Left cardiac atrium (tissue), 4 donors: ENCODE data around the gene EP400. TPM values are rescaled to one million over a fixed set of nuclear protein-coding genes. Genes with fewer than 3 reads are reported as not detected.
A peak's percentile ranks its signal among the peaks of the same experiment; 100 is the strongest.
"Not testable (repeated sequence)": the region's sequence is repeated elsewhere in the genome, so short reads cannot be mapped to it uniquely, and the experiment has no call there.

Experiments
- ATAC-seq, 2 donors: fragments of 200-7000 bp; cut with Tn5 transposase; one replicate each; pipeline ENCODE4 v1.9.1; 2020; ENCODE audit warnings: mild to moderate bottlenecking in 2 of 2, moderate library complexity in 2 of 2
- DNase-seq: peaks from one replicate; pipeline ENCODE4 v3.0.0-alpha.2; 2020
- intact Hi-C, 2 donors: fragments of 100-400 bp; cut with DNase I; formaldehyde crosslinking; loops; one replicate each; pipeline versions ENCODE4 v1.14.1 to v1.15.1; 2022 to 2023
- total RNA-seq, 2 donors: library from RNA; stranded (reverse); fragmentation: NEBNext Ultra II Directional; extraction: Animal tissue kit (Norgen Biotek cat#: 25700); gene quantifications; one replicate each; pipeline ENCODE4 v1.2.1, GENCODE V29; 2021
- donor health status: DM: no; HTN: yes; CAD: no.
- donor health status: DM: no; HTN: yes; CAD: no; lungs with severe emphysema.
- donor health status: DM: yes; HTN: yes; CAD: no.
- donor health status: Dilated cardiomyopathy.

EP400 gene
- total RNA-seq, 2 donors from 2014 or later, result 15.7 to 21.1 TPM

- DNase-seq (peak; percentile 91), ATAC-seq (peak; percentile 96 to 97)
- intact Hi-C loops, result no loop called here
Measured at GRCh38 chr12:132083941-132084620, 134.3 kb downstream of the EP400 start.

DNA sequence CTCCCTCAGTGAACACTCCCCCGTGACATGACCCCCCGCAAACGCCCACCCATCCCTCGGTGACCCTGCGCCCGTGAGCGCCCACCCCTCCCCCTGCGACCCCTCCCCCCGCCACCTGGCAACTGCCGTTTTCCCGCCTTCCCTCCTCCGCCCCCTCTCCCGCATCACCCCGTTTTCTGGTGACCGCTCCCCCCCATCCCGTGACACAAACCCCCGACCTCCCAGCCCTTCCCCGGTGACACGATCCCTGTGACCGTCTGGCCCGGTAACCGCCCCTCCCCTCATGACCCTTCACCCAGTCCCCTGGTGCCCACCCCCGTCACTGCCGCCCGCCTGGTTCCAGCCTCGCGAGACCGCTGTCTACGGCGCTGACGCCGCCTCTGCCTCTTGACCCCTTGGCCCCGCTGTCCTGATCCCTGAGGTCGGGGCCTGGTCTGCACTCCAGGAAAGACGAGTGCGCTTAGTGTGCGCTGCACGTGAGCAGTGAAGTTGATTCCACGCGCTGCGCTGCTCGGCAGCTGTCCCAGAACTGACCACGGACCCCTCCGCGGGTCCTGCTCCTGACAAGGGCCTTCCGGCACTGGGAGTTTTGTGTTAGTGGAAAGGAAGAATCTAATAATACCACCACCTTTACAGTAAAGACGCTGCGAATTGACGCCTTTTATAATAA is 135.0 kb downstream of the EP400 start:
- ATAC-seq (peak; percentile 79 to 81), DNase-seq (peak; percentile 83)
- intact Hi-C loops, result no loop called here

DNA sequence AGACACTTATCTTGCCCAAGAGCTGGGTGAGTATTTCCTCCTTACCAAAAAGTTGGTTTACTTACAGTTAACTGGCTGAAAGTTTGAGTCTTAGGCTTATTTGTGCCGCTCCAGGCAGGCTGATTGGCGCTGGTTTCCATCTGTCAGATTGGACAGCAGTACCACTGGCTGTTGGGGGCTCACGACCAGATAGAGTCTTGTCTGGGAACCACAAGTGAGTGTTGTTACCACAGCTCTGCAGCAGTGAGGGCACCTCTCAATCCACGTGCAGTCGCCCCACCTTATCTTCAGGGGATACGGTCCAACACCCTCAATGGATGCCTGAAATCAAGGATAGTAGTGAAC is 135.5 kb downstream of the EP400 start:
- intact Hi-C loops, result no loop called here
- ATAC-seq, result no peak
- DNase-seq, result no peak

- intact Hi-C loops, result no loop called here
- no peak for DNase-seq
- no peak for ATAC-seq
Measured at GRCh38 chr12:132089407-132089910, 139.7 kb downstream of the EP400 start.

- ATAC-seq (no peak), DNase-seq (no peak)
- intact Hi-C loops, result no loop called here
Measured at GRCh38 chr12:132094269-132094891, 144.6 kb downstream of the EP400 start.

DNA sequence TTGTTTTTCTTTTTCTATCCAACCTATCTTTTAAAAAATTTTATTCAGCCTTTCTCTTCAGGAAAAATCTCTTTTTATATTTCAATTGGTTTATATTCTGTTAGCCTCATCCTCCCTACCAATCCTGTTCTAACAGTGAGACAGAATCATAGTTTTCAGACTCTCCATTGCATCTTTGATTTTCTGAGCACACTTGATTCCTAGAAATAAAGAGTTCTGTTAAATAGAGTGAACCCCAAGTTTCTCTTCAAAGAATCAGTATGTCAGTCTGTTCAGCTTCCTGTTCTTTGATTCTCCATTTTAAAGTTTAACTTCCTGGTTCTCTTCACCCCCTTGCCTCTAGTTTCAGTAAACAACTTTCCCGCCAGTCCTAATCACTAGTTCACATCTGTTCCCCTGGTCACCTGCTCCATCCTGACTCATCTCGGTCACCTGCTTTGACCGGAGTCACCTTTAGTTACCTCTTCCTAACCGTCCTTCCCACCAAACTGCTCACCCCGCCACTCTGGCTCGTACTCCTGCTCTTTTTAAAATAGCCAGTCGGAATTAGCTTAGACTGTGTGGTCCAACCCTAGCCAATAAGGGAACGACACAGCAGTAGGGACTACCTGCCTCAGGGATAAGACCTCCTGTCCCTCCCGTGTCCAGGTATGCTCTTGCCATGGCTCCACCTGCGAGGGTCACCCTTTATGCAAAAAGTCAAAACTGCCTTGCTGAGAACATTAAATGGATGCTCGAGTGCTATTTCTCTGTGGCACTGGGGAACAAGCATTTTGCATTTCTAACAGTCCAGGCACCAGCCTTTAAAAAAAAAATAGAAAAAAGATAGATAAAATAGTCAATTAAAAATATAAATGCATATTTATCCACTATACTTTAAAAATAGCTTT is 146.0 kb downstream of the EP400 start:
- ATAC-seq, result no peak
- intact Hi-C loops, result no loop called here
- DNase-seq, result no peak

DNA sequence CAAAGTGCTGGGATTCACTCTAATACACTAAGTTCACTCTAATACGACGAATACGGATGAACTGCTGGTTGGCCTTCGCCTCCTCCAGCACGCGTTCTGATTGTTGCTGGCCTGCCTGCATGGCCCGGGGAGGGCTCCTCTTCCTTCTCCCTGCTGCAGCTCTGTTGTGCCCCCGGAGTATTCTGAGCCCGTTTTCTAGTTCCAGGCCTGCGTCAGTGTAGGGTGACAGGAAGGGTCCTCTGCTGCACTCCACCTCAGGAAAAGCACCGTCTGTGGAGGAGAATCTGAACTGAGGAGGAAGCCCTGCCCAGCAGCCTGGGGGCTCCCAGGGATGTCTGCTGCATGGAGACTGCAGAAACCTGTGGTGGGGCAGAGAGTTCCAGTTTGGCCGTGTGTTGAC is 150.0 kb downstream of the EP400 start:
- intact Hi-C loops, result no loop called here
- ATAC-seq (no peak), DNase-seq (no peak)

GRCh38 chr12:132100306-132101065 is 150.7 kb downstream of the EP400 start:
- ATAC-seq, result no peak
- no peak for DNase-seq

GRCh38 chr12:132102297-132102696 is 152.6 kb downstream of the EP400 start:
- DNase-seq, result no peak
- intact Hi-C loops, result no loop called here
- no peak for ATAC-seq

More at GRCh38 chr12:132100306-132101065, 150.7 kb downstream of the EP400 start:
- intact Hi-C loops, result no loop called here

GRCh38 chr12:132103072-132103471 is 153.3 kb downstream of the EP400 start:
- ATAC-seq, DNase-seq, intact Hi-C loops: not testable (repeated sequence)

- intact Hi-C loops, result no loop called here
- DNase-seq (no peak), ATAC-seq (peak in 1 of 2 donors; percentile 10)
Measured at GRCh38 chr12:132103542-132104308, 154.0 kb downstream of the EP400 start.

- intact Hi-C loops, result no loop called here
- ATAC-seq (no peak), DNase-seq (no peak)
Measured at GRCh38 chr12:132105467-132105866, 155.7 kb downstream of the EP400 start.

DNA sequence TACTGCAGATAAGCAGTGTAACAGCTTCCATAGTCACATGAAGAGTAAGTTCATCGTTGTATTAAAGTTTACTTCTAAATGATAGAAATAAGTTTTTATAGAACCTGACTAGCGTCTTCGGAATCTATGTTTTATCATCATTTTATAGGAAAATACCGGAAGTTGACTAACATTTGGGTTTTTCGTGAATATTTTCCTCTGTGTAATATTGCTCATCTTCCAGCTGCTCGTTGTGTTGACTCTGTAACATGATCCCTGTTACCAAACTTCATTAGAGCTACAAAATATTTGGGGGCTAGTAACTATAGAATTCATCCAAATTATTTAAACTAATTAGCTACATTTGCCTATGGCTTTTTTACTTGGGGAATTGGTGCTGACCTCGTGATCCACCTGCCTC is 157.2 kb downstream of the EP400 start:
- DNase-seq, result no peak
- no peak for ATAC-seq
- intact Hi-C loops, result no loop called here

DNA sequence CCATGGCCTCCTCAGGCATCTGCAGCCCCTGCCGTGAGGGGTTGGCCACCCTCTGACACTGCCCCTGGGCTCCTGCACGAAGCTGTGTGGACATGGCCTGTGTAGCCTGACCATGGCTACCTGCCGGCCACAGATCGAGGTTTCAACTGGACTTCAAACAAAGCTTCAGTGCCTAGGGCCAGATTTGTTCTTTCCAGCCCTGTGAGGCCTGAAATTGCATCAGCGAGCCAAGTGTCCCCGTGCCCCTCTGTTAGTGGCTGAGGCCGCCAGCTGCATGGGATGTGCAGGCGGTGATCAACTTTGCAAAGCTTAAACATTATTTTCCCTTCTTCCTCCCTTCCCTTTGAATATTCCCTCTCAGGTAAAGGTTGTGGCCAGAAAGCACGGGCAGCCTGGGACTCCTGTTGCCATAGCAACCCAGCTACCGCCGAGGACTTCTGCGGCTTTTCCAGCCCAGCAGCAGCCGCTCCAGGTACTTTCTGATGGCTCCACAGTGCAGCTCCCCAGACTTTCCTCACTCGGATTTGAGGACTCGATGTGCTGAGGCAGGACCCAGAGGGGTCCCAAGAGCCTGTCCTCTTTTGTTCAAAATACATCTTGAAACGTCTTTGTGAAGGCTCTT is 158.6 kb downstream of the EP400 start:
- ATAC-seq (no peak), DNase-seq (no peak)
- intact Hi-C loops, result no loop called here

DNA sequence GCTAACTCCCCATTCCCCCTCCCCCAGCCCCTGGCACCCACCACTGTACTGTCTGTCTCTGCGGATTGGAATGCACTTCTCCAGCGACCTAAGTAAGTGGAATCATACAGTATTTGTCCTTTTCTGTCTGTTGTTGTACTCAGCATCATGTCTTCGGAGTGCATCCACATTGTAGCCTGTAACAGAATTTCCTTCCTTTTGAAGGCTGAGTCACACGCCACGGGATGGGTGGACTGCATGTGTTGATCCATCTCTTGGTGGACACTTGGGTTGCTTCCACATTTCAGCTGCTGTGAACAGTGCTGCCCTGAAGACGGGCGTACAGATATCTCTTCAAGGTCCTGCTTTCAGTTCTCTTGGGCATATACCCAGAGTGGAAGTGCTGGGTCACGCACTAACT is 160.0 kb downstream of the EP400 start:
- ATAC-seq (no peak), DNase-seq (no peak)

GRCh38 chr12:132110677-132111076 is 160.9 kb downstream of the EP400 start:
- ATAC-seq (no peak), DNase-seq (no peak)
- intact Hi-C loops, result no loop called here

More for the DNA sequence above, 160.0 kb downstream of the EP400 start:
- intact Hi-C loops, result no loop called here

DNA sequence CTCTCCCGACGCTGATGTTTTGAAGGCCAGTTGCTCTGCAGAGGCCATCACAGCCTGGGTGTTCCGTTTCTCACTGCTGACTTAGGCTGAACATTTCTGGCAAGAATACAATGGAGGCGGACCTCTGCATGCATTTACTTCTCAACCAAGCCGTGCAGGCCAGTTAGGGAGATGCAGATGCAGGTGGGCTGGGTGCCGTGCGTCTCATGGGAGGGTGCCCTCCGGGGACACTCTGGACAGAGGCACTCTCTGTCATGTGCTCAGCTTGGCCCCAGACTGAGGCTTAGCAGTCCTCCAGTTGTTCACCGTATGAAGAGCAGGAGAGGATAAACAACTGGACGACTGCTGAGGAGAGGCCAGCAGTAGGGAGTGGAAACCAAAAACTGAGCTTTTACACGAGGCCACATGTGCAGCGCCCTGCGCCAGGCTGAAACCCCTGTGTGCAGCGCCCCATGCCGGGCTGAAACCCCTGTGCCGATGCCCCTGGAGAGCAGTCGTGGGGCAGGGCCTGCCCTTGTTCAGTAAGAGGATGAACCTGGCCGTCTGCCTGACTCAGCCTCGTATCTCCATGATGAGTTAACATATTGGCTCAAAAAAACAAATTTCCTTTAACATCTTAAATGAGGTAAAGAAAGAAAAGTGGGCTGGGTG is 162.0 kb downstream of the EP400 start:
- no peak for DNase-seq
- ATAC-seq, result no peak
- intact Hi-C loops, result no loop called here
